Measurements from ENCODE around the gene GJD2.
A peak's percentile ranks its signal among the peaks of the same experiment; 100 is the strongest.

Gene GJD2

GRCh38 chr15:34721802-34722438 lies 32.9 kb downstream of the GJD2 start:
- no peak for TF ChIP-seq CTCF (IDR thresholded peaks at IDR 0.05; ENCODE audit: low read depth, low read length, missing control alignments)
- H3K4me3 ChIP-seq (replicated peaks; ENCODE audit: low read depth, low read length): peak overlapping the region; percentile 15
- no peak for DNase-seq (ENCODE audit: extremely low read depth, low read depth)

- no peak for DNase-seq (ENCODE audit: extremely low read depth, low read depth)
- TF ChIP-seq CTCF (IDR thresholded peaks at IDR 0.05; ENCODE audit: low read depth, low read length, missing control alignments): no peak
- no peak overlapping the region for H3K4me3 ChIP-seq (replicated peaks; ENCODE audit: low read depth, low read length)
Measured at GRCh38 chr15:34721157-34721801, 33.5 kb downstream of the GJD2 start.

- no peak for DNase-seq (ENCODE audit: extremely low read depth, low read depth)
Measured at GRCh38 chr15:34719695-34720094, 35.1 kb downstream of the GJD2 start.

GRCh38 chr15:34718681-34719665 lies 35.8 kb downstream of the GJD2 start:
- H3K4me3 ChIP-seq (replicated peaks; ENCODE audit: low read depth, low read length): no peak overlapping the region
- TF ChIP-seq CTCF (IDR thresholded peaks at IDR 0.05; ENCODE audit: low read depth, low read length, missing control alignments): no peak
- DNase-seq (ENCODE audit: extremely low read depth, low read depth): no peak

More at GRCh38 chr15:34719695-34720094, 35.1 kb downstream of the GJD2 start:
- no peak for TF ChIP-seq CTCF (IDR thresholded peaks at IDR 0.05; ENCODE audit: low read depth, low read length, missing control alignments)
- H3K4me3 ChIP-seq (replicated peaks; ENCODE audit: low read depth, low read length): no peak overlapping the region

- TF ChIP-seq CTCF (IDR thresholded peaks at IDR 0.05; ENCODE audit: low read depth, low read length, missing control alignments): no peak
- no peak overlapping the region for H3K4me3 ChIP-seq (replicated peaks; ENCODE audit: low read depth, low read length)
- no peak for DNase-seq (ENCODE audit: extremely low read depth, low read depth)
Measured at GRCh38 chr15:34717729-34718128, 37.1 kb downstream of the GJD2 start.

- H3K4me3 ChIP-seq (replicated peaks; ENCODE audit: low read depth, low read length): no peak overlapping the region
- no peak for DNase-seq (ENCODE audit: extremely low read depth, low read depth)
- no peak for TF ChIP-seq CTCF (IDR thresholded peaks at IDR 0.05; ENCODE audit: low read depth, low read length, missing control alignments)
Measured at GRCh38 chr15:34716111-34716510, 38.7 kb downstream of the GJD2 start.
